Retina (tissue), 1 donor: ENCODE results near the gene HOXD10.

Source experiments
- DNase-seq: peaks from one replicate; pipeline ENCODE4 v3.0.0-alpha.2; 2016

Gene HOXD10

DNA sequence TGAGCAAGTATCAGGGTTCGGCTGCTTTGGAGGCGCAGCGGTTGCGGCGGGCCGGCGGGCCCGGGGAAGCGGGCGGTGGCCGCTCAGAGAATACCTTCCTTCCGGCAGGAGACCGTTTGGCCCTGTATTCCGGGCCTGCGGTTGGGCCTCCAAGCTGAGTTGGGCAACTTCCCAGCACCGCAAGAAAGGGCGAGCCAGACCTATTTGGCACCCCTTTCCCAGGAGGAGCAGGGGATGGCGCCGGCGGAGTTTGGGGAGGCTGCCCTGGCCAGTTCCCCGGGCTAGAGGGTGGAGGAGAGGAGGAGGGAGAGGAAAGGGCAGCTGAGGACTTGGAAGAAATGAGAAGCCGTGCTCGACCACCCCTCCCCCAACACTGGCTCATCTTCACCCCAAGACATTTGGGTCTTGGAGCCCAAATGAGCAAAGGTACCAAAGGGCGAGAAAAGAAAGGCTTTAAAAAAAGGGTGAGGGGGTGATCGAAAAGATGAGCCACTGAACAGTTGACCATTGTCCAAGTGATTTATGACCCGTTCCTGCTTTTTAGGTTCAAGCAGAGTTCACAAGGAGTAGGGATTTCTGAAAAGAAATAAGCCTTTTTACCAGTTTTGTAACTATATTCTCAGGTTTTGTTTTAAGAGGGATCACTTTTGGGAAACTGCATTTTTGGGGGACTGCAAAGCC lies 48.9 kb downstream of the HOXD10 start:
- DNase-seq, result no peak

DNA sequence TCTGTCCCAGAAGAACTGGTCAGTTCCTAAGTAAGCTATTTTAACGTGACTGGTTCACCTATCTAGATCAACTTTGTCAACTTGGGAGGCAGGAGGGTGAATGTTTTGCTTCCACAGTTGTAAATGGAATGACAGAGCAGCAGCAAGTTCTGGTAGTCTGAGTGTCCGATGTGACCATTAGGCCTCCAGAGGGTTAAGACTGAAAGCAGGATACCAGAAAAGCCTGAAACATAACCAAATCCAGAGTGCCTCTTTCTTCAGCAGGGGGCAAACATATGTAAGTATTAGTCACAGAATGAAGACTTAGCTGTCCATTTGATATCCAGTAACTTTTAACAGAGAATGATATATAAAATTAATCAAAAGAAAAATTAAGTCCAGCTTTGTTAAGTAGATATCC lies 49.7 kb downstream of the HOXD10 start:
- no peak for DNase-seq

DNA sequence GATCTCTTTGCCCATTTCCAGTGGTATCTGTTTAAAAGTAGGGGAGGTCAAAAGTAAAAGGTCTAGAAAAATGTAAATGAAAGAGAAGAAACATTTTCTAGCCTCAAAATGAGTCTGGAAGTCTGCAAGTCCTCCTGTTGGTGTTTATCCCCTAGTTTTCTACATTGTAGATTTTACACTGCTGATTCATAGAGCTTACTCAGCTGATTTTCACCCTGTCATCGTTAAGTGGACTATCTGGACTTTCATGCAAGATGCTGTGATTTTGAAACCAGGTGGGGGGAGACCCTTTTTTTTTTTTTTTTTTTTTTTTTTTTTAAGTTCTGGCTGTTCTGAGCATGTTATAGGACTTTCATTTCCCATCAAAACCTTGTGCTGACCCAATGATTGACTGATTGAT lies 50.8 kb downstream of the HOXD10 start:
- DNase-seq, result no peak

DNA sequence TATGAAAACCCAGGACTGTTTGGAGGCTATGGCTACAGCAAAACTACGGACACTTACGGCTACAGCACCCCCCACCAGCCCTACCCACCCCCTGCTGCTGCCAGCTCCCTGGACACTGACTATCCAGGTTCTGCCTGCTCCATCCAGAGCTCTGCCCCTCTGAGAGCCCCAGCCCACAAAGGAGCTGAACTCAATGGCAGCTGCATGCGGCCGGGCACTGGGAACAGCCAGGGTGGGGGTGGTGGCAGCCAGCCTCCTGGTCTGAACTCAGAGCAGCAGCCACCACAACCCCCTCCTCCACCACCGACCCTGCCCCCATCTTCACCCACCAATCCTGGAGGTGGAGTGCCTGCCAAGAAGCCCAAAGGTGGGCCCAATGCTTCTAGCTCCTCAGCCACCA lies 52.6 kb downstream of the HOXD10 start:
- no peak for DNase-seq
